GM21717 (cell line): ENCODE data around the gene AUTS2.

Source experiments
- ATAC-seq: cut with Tn5 transposase; IDR thresholded peaks from one replicate; pipeline ENCODE4 v1.9.1; 2021; ENCODE audit warnings: mild to moderate bottlenecking, moderate library complexity; ENCODE audit not compliant: unreplicated experiment

The AUTS2 gene

GRCh38 chr7:70097645-70098044 lies 499.4 kb downstream of the AUTS2 start:
- ATAC-seq, result no peak

- ATAC-seq, result no peak
These were observed 499.9 kb downstream of the AUTS2 start for GRCh38 chr7:70098133-70098561.

GRCh38 chr7:70098905-70099672 lies 500.8 kb downstream of the AUTS2 start:
- no peak for ATAC-seq

- no peak for ATAC-seq
These were observed 506.0 kb downstream of the AUTS2 start for GRCh38 chr7:70104243-70104642.

GRCh38 chr7:70113078-70113477 lies 514.8 kb downstream of the AUTS2 start:
- ATAC-seq, result no peak

GRCh38 chr7:70113536-70113935 lies 515.3 kb downstream of the AUTS2 start:
- ATAC-seq, result no peak

GRCh38 chr7:70114806-70115205 lies 516.5 kb downstream of the AUTS2 start:
- no peak for ATAC-seq

GRCh38 chr7:70116244-70116643 lies 518.0 kb downstream of the AUTS2 start:
- ATAC-seq, result no peak

- ATAC-seq, result no peak
These were observed 518.6 kb downstream of the AUTS2 start for GRCh38 chr7:70116867-70117266.

- ATAC-seq, result no peak
These were observed 522.6 kb downstream of the AUTS2 start for GRCh38 chr7:70120851-70121250.

- ATAC-seq, result no peak
These were observed 533.5 kb downstream of the AUTS2 start for GRCh38 chr7:70131817-70132216.

GRCh38 chr7:70132226-70132851 lies 534.1 kb downstream of the AUTS2 start:
- no peak for ATAC-seq

- no peak for ATAC-seq
These were observed 534.8 kb downstream of the AUTS2 start for GRCh38 chr7:70132852-70133690.

GRCh38 chr7:70134029-70134770 lies 535.9 kb downstream of the AUTS2 start:
- ATAC-seq, result no peak

GRCh38 chr7:70135656-70136055 lies 537.4 kb downstream of the AUTS2 start:
- ATAC-seq, result no peak

GRCh38 chr7:70137126-70137525 lies 538.9 kb downstream of the AUTS2 start:
- no peak for ATAC-seq

GRCh38 chr7:70142247-70142932 lies 544.1 kb downstream of the AUTS2 start:
- no peak for ATAC-seq

- no peak for ATAC-seq
These were observed 545.1 kb downstream of the AUTS2 start for GRCh38 chr7:70143075-70144044.

GRCh38 chr7:70148997-70149396 lies 550.7 kb downstream of the AUTS2 start:
- no peak for ATAC-seq
